ENCODE measurements around the gene SRGAP1.

Gene SRGAP1

GRCh38 chr12:63940310-63941005 lies 96.0 kb downstream of the SRGAP1 start:
- no peak for TF ChIP-seq GATA3 (IDR thresholded peaks at IDR 0.05; ENCODE audit: low read depth, low read length)
- peak; percentile 65 for TF ChIP-seq GATA2 (IDR thresholded peaks at IDR 0.05; ENCODE audit: low read depth, low read length)

GRCh38 chr12:63941166-63941800 lies 96.8 kb downstream of the SRGAP1 start:
- TF ChIP-seq GATA3 (IDR thresholded peaks at IDR 0.05; ENCODE audit: low read depth, low read length) (no peak), GATA2 (IDR thresholded peaks at IDR 0.05; ENCODE audit: low read depth, low read length) (no peak)

GRCh38 chr12:63941879-63942278 lies 97.4 kb downstream of the SRGAP1 start:
- no peak for TF ChIP-seq GATA2 (IDR thresholded peaks at IDR 0.05; ENCODE audit: low read depth, low read length)
- no peak for TF ChIP-seq GATA3 (IDR thresholded peaks at IDR 0.05; ENCODE audit: low read depth, low read length)

GRCh38 chr12:63942464-63943241 lies 98.2 kb downstream of the SRGAP1 start:
- no peak for TF ChIP-seq GATA2 (IDR thresholded peaks at IDR 0.05; ENCODE audit: low read depth, low read length)
- no peak for TF ChIP-seq GATA3 (IDR thresholded peaks at IDR 0.05; ENCODE audit: low read depth, low read length)

GRCh38 chr12:63944034-63944579 lies 99.6 kb downstream of the SRGAP1 start:
- no peak for TF ChIP-seq GATA3 (IDR thresholded peaks at IDR 0.05; ENCODE audit: low read depth, low read length)
- TF ChIP-seq GATA2 (IDR thresholded peaks at IDR 0.05; ENCODE audit: low read depth, low read length), result no peak

- no peak for TF ChIP-seq GATA3 (IDR thresholded peaks at IDR 0.05; ENCODE audit: low read depth, low read length)
- TF ChIP-seq GATA2 (IDR thresholded peaks at IDR 0.05; ENCODE audit: low read depth, low read length), result no peak
Measured at GRCh38 chr12:63944586-63945228, 100.2 kb downstream of the SRGAP1 start.

- TF ChIP-seq GATA2 (IDR thresholded peaks at IDR 0.05; ENCODE audit: low read depth, low read length) (no peak), GATA3 (IDR thresholded peaks at IDR 0.05; ENCODE audit: low read depth, low read length) (no peak)
Measured at GRCh38 chr12:63945777-63946176, 101.3 kb downstream of the SRGAP1 start.

GRCh38 chr12:63948211-63948610 lies 103.7 kb downstream of the SRGAP1 start:
- TF ChIP-seq GATA3 (IDR thresholded peaks at IDR 0.05; ENCODE audit: low read depth, low read length) (no peak), GATA2 (IDR thresholded peaks at IDR 0.05; ENCODE audit: low read depth, low read length) (no peak)

- TF ChIP-seq GATA3 (IDR thresholded peaks at IDR 0.05; ENCODE audit: low read depth, low read length) (no peak), GATA2 (IDR thresholded peaks at IDR 0.05; ENCODE audit: low read depth, low read length) (no peak)
Measured at GRCh38 chr12:63949902-63950301, 105.4 kb downstream of the SRGAP1 start.

GRCh38 chr12:63952995-63953394 lies 108.5 kb downstream of the SRGAP1 start:
- TF ChIP-seq GATA3 (IDR thresholded peaks at IDR 0.05; ENCODE audit: low read depth, low read length) (peak; percentile 85), GATA2 (IDR thresholded peaks at IDR 0.05; ENCODE audit: low read depth, low read length) (peak; percentile 79)

GRCh38 chr12:63955831-63956666 lies 111.5 kb downstream of the SRGAP1 start:
- TF ChIP-seq GATA2 (IDR thresholded peaks at IDR 0.05; ENCODE audit: low read depth, low read length) (no peak), GATA3 (IDR thresholded peaks at IDR 0.05; ENCODE audit: low read depth, low read length) (no peak)

- TF ChIP-seq GATA3 (IDR thresholded peaks at IDR 0.05; ENCODE audit: low read depth, low read length), result no peak
- TF ChIP-seq GATA2 (IDR thresholded peaks at IDR 0.05; ENCODE audit: low read depth, low read length), result no peak
Measured at GRCh38 chr12:63957496-63957895, 113.0 kb downstream of the SRGAP1 start.

Measured in SH-SY5Y (cell line).